Glutamatergic neuron (in vitro differentiated cells): ENCODE data around the gene POLE. TPM values are rescaled to one million over a fixed set of nuclear protein-coding genes. Genes with fewer than 3 reads are reported as not detected.

Experiments
- DNase-seq: peaks from one replicate; pipeline ENCODE4 v3.0.0; 2022
- H3K27ac Mint-ChIP-seq: one replicate; pipeline ENCODE4 v1.8.0; 2020; ENCODE audit warnings: mild to moderate bottlenecking, mixed read lengths, inconsistent platforms; ENCODE audit not compliant: unreplicated experiment
- H3K27me3 Mint-ChIP-seq: one replicate; pipeline ENCODE4 v1.8.0; 2020; ENCODE audit warnings: mild to moderate bottlenecking, moderate library complexity, mixed read lengths, inconsistent platforms; ENCODE audit not compliant: unreplicated experiment
- H3K36me3 Mint-ChIP-seq: one replicate; pipeline ENCODE4 v1.8.0; 2020; ENCODE audit warnings: mild to moderate bottlenecking, mixed read lengths, inconsistent platforms; ENCODE audit not compliant: unreplicated experiment
- H3K4me1 Mint-ChIP-seq: one replicate; pipeline ENCODE4 v1.8.0; 2020; ENCODE audit warnings: mild to moderate bottlenecking, low read depth, mixed read lengths, inconsistent platforms; ENCODE audit not compliant: unreplicated experiment
- H3K4me3 Mint-ChIP-seq: one replicate; pipeline ENCODE4 v1.8.0; 2020; ENCODE audit warnings: mild to moderate bottlenecking, mixed read lengths, inconsistent platforms; ENCODE audit not compliant: unreplicated experiment
- H3K9me3 Mint-ChIP-seq: one replicate; pipeline ENCODE4 v1.8.0; 2020; ENCODE audit warnings: mild to moderate bottlenecking, moderate library complexity, mixed read lengths, inconsistent platforms; ENCODE audit not compliant: unreplicated experiment
- CTCF ChIP-seq: fragments of 200-600 bp; sonication (generic); IDR thresholded peaks from one replicate; pipeline ENCODE4 v1.5.0; 2021; ENCODE audit not compliant: partially characterized antibody, unreplicated experiment
- total RNA-seq: library from RNA; stranded (reverse); fragmentation: NEBNext Ultra II Directional; extraction: Animal tissue kit (Norgen Biotek cat#: 25700); gene quantifications from one replicate; pipeline ENCODE4 v1.2.1, GENCODE V29; 2021; ENCODE audit not compliant: unreplicated experiment

POLE gene
- total RNA-seq, 1 donor from 2014 or later = 38.6 TPM

- Mint-ChIP-seq H3K9me3 (no peaks in the 10 kb centered on the region), H3K27ac (no peak overlapping the region), H3K4me3 (peak overlapping the region; percentile 11), H3K27me3 (peaks cover 4% of the 10 kb centered on the region), H3K36me3 (peaks cover 8% of the 10 kb centered on the region), H3K4me1 (no peaks in the 10 kb centered on the region)
- no peak for DNase-seq
- no peak for TF ChIP-seq CTCF
These were observed 11.2 kb downstream of the POLE start for GRCh38 chr12:132675757-132676432.

- no peaks in the 10 kb centered on the region for H3K4me1 Mint-ChIP-seq
- H3K9me3 Mint-ChIP-seq = no peaks in the 10 kb centered on the region
- H3K4me3 Mint-ChIP-seq = no peak overlapping the region
- H3K27me3 Mint-ChIP-seq = peaks cover 7% of the 10 kb centered on the region
- H3K27ac Mint-ChIP-seq = no peak overlapping the region
- no peak for TF ChIP-seq CTCF
- H3K36me3 Mint-ChIP-seq = peaks cover 8% of the 10 kb centered on the region
- no peak for DNase-seq
These were observed 12.6 kb downstream of the POLE start for GRCh38 chr12:132674561-132674960.

- no peak overlapping the region for H3K27ac Mint-ChIP-seq
- peaks cover 8% of the 10 kb centered on the region for H3K36me3 Mint-ChIP-seq
- no peak for TF ChIP-seq CTCF
- H3K9me3 Mint-ChIP-seq = no peaks in the 10 kb centered on the region
- no peak for DNase-seq
- no peak overlapping the region for H3K4me3 Mint-ChIP-seq
- peaks cover 7% of the 10 kb centered on the region for H3K27me3 Mint-ChIP-seq
- no peaks in the 10 kb centered on the region for H3K4me1 Mint-ChIP-seq
These were observed 13.6 kb downstream of the POLE start for GRCh38 chr12:132673288-132674179.

GRCh38 chr12:132672678-132673077 lies 14.5 kb downstream of the POLE start:
- no peaks in the 10 kb centered on the region for H3K4me1 Mint-ChIP-seq
- no peak for TF ChIP-seq CTCF
- peaks cover 7% of the 10 kb centered on the region for H3K27me3 Mint-ChIP-seq
- H3K27ac Mint-ChIP-seq = no peak overlapping the region
- H3K36me3 Mint-ChIP-seq = peaks cover 8% of the 10 kb centered on the region
- no peak overlapping the region for H3K4me3 Mint-ChIP-seq
- DNase-seq = no peak
- no peaks in the 10 kb centered on the region for H3K9me3 Mint-ChIP-seq

- no peak for TF ChIP-seq CTCF
- Mint-ChIP-seq H3K27me3 (peaks cover 9% of the 10 kb centered on the region), H3K36me3 (peaks cover 12% of the 10 kb centered on the region), H3K4me1 (no peaks in the 10 kb centered on the region), H3K9me3 (no peaks in the 10 kb centered on the region), H3K4me3 (no peak overlapping the region), H3K27ac (no peak overlapping the region)
- no peak for DNase-seq
These were observed 15.0 kb downstream of the POLE start for GRCh38 chr12:132672116-132672515.
